Endothelial cell of umbilical vein (primary cell): ENCODE measurements around the gene CLEC12A. TPM values are rescaled to one million over a fixed set of nuclear protein-coding genes. Genes with fewer than 3 reads are reported as not detected.

Source experiments
- BruUV-seq: library from RNA; stranded (reverse); fragments of 400-500 nt; replicated peaks from 2 replicates; lab custom pipeline; 2021; lab: Mats Ljungman, UMichigan
- CTCF ChIA-PET: fragments of 300-600, 350-600 bp; sonication (Branson Sonifier 250); formaldehyde crosslinking; loops from one replicate; lab custom pipeline; 2021; ENCODE audit warnings: antibody characterized with exemption, inconsistent platforms; lab: Charles Lee
- POLR2A ChIA-PET: fragments of 300-600, 350-600 bp; sonication (Branson Sonifier 250); formaldehyde crosslinking; loops from one replicate; lab custom pipeline; 2021; ENCODE audit warnings: antibody characterized with exemption, inconsistent platforms; lab: Charles Lee
- DNase-seq: peaks from one replicate; pipeline ENCODE4 v3.0.0-alpha.2; 2011; ENCODE audit warnings: low read depth, low spot score
- FAIRE-seq: peaks from 2 replicates; lab custom pipeline; 2011; peaks lifted over from hg19 to GRCh38; lab: Jason Lieb, UNC
- H2AFZ ChIP-seq: 2 replicates; pipeline ENCODE4 v1.6.0; 2012; ENCODE audit warnings: low read depth, low read length, control low read depth, inconsistent platforms
- H3K27ac ChIP-seq: 2 replicates; pipeline ENCODE4 v1.5.1; 2011; ENCODE audit warnings: low read depth, mild to moderate bottlenecking, control low read depth, low read length, moderate library complexity; ENCODE audit not compliant: insufficient read depth
- H3K27me3 ChIP-seq, 2 experiments: 2 replicates each; pipeline versions ENCODE4 v1.6.0 to v1.6.1; 2011; ENCODE audit warnings: low read length in 2 of 2, mixed read lengths in 1 of 2; ENCODE audit not compliant: control insufficient read depth in 2 of 2, insufficient read depth in 2 of 2
- H3K36me3 ChIP-seq, 2 experiments: 2 replicates in 1 of 2; 3 replicates in 1 of 2; pipeline ENCODE4 v1.5.1; 2011; ENCODE audit warnings: low read length in 2 of 2, mild to moderate bottlenecking in 1 of 2, moderate library complexity in 1 of 2; ENCODE audit not compliant: control insufficient read depth in 2 of 2, insufficient read depth in 2 of 2; ENCODE audit errors: extremely low read depth in 1 of 2
- H3K4me1 ChIP-seq: 3 replicates; pipeline ENCODE4 v1.5.1; 2011; ENCODE audit warnings: mild to moderate bottlenecking, low read length; ENCODE audit not compliant: control insufficient read depth, insufficient read depth; ENCODE audit errors: extremely low read depth
- H3K4me2 ChIP-seq: 2 replicates; pipeline ENCODE4 v1.6.1; 2011; ENCODE audit warnings: low read length, control low read depth, mixed read lengths; ENCODE audit not compliant: insufficient read depth
- H3K4me3 ChIP-seq, 3 experiments: fragments of 200-600 bp in 1 of 3; sonication (generic), shearing (Covaris generic) in 1 of 3; replicated peaks in 1 of 3; 2 replicates each; pipeline ENCODE4 v1.5.1; 2011 to 2016; ENCODE audit warnings: control low read depth in 3 of 3, low read length in 3 of 3, mild to moderate bottlenecking in 2 of 3, inconsistent platforms in 1 of 3, low read depth in 1 of 3, moderate library complexity in 1 of 3; ENCODE audit not compliant: insufficient read depth in 1 of 3
- H3K79me2 ChIP-seq: 2 replicates; pipeline ENCODE4 v1.6.0; 2012; ENCODE audit warnings: low read length, inconsistent platforms; ENCODE audit not compliant: control insufficient read depth, insufficient read depth
- H3K9ac ChIP-seq: replicated peaks from 2 replicates; pipeline ENCODE3; 2011; ENCODE audit warnings: low read length, control low read depth; ENCODE audit not compliant: insufficient read depth; ENCODE audit errors: extremely low read depth
- H3K9me1 ChIP-seq: replicated peaks from 3 replicates; pipeline ENCODE4 v1.6.0; 2011; ENCODE audit warnings: mild to moderate bottlenecking, low read length; ENCODE audit not compliant: control insufficient read depth, insufficient read depth; ENCODE audit errors: extremely low read depth
- H3K9me3 ChIP-seq: replicated peaks from 2 replicates; pipeline ENCODE4 v1.5.1; 2012; ENCODE audit warnings: low read length, inconsistent platforms; ENCODE audit not compliant: control insufficient read depth, insufficient read depth
- H4K20me1 ChIP-seq: replicated peaks from 2 replicates; pipeline ENCODE3; 2011; ENCODE audit warnings: mild to moderate bottlenecking, low read length; ENCODE audit not compliant: control insufficient read depth, insufficient read depth; ENCODE audit errors: extremely low read depth
- CTCF ChIP-seq, 2 donors: IDR thresholded peaks; 1 replicate in 1 of 2; 2 replicates in 1 of 2; pipeline ENCODE4 v1.5.1; 2011; ENCODE audit warnings: low read length in 2 of 2, mild to moderate bottlenecking in 2 of 2, moderate library complexity in 2 of 2, control low read depth in 1 of 2, inconsistent platforms in 1 of 2, low read depth in 1 of 2; ENCODE audit not compliant: insufficient read depth in 1 of 2; ENCODE audit errors: extremely low read depth in 1 of 2
- EZH2 ChIP-seq: IDR thresholded peaks from 2 replicates; pipeline ENCODE4 v1.6.1; 2012; ENCODE audit warnings: borderline replicate concordance, low read depth, mild to moderate bottlenecking, moderate library complexity, low read length, inconsistent platforms; ENCODE audit not compliant: severe bottlenecking
- FOS ChIP-seq: IDR thresholded peaks from 2 replicates; pipeline ENCODE4 v1.6.1; 2011; ENCODE audit warnings: mild to moderate bottlenecking, low read length, moderate library complexity, borderline replicate concordance; ENCODE audit not compliant: insufficient read depth
- GATA2 ChIP-seq: IDR thresholded peaks from 2 replicates; pipeline ENCODE4 v1.7.0; 2011; ENCODE audit warnings: low read depth, mild to moderate bottlenecking, moderate library complexity, mixed read lengths, low read length; ENCODE audit not compliant: insufficient read length, insufficient read depth
- JUN ChIP-seq: IDR thresholded peaks from 2 replicates; pipeline ENCODE4 v1.6.1; 2011; ENCODE audit warnings: borderline replicate concordance, low read depth; ENCODE audit not compliant: insufficient read length, insufficient read depth
- MAX ChIP-seq: IDR thresholded peaks from 2 replicates; pipeline ENCODE4 v1.6.1; 2011; ENCODE audit not compliant: insufficient read depth, insufficient read length
- MYC ChIP-seq: IDR thresholded peaks from one replicate; pipeline ENCODE4 v1.6.1; 2011; ENCODE audit warnings: mild to moderate bottlenecking, low read depth, low read length
- POLR2A ChIP-seq: IDR thresholded peaks from 2 replicates; pipeline ENCODE4 v1.6.1; 2012; ENCODE audit warnings: low read depth, mild to moderate bottlenecking, control low read depth, low read length
- POLR2AphosphoS5 ChIP-seq: IDR thresholded peaks from 2 replicates; pipeline ENCODE4 v1.6.1; 2012; ENCODE audit warnings: low read depth, mild to moderate bottlenecking, control low read depth, low read length, moderate library complexity; ENCODE audit not compliant: insufficient read depth
- dilution Hi-C: fragments of 300-500 bp; cut with MboI; formaldehyde crosslinking; loops from one replicate; pipeline ENCODE4 v1.15.0; 2019; ENCODE audit warnings: low sequenced_read_pairs; ENCODE audit not compliant: extremely low pct_ligation_motif_present
- intact Hi-C: fragments of 100-400 bp; cut with micrococcal nuclease; formaldehyde crosslinking; loops from one replicate; pipeline ENCODE4 v1.10.0; 2022
- polyA plus RNA-seq, 4 experiments: library from polyadenylated mRNA; depleted of rRNA in 3 of 4; stranded (reverse) in 3 of 4; unstranded in 1 of 4; fragments of >200 nt; gene quantifications; 2 replicates each; pipeline versions ENCODE4 v1.2.1 to v1.2.3, GENCODE V29; 2011 to 2012; ENCODE audit warnings: missing spikeins in 1 of 4
- total RNA-seq: library from RNA; stranded (reverse); gene quantifications from 2 replicates; pipeline ENCODE4 v1.2.3, GENCODE V29; 2021

Gene CLEC12A
- total and polyA plus RNA-seq, 2 donors (not counting 3 experiments of a cell fraction or from before 2014, with no cell fraction given) = not detected

GRCh38 chr12:9961106-9961505 is 10.1 kb upstream of the CLEC12A start:
- BruUV-seq = no TSS peak
- POLR2A ChIA-PET = no interaction called here
- H3K9me1 ChIP-seq = no peaks in the 10 kb centered on the region

More at GRCh38 chr12:9961106-9961505, 10.1 kb upstream of the CLEC12A start:
- TF ChIP-seq EZH2 (no peak), CTCF (IDR thresholded peaks at IDR 0.05; ENCODE audit: extremely low read depth in 1 of 2, insufficient read depth in 1 of 2, low read depth in 1 of 2, low read length in 2 of 2) (no peak), FOS (no peak), POLR2AphosphoS5 (no peak), JUN (no peak), GATA2 (no peak), MYC (no peak), POLR2A (no peak), MAX (no peak)
- no peak overlapping the region for H2AFZ ChIP-seq
- FAIRE-seq (no peak), DNase-seq (no peak)
- no peaks in the 10 kb centered on the region for H4K20me1 ChIP-seq
- H3K27me3 ChIP-seq = peaks cover 0 to 3% of the 10 kb centered on the region in 2 experiments
- no peak overlapping the region for H3K4me2 ChIP-seq
- H3K9ac ChIP-seq = no peak overlapping the region
- no peak overlapping the region for H3K4me3 ChIP-seq
- no peaks in the 10 kb centered on the region for H3K9me3 ChIP-seq
- intact Hi-C loops (no loop called here), dilution Hi-C loops (no loop called here)
- no peaks in the 10 kb centered on the region for H3K4me1 ChIP-seq
- H3K79me2 ChIP-seq = no peaks in the 10 kb centered on the region
- H3K27ac ChIP-seq = no peak overlapping the region
- no peaks in the 10 kb centered on the region for H3K36me3 ChIP-seq
- CTCF ChIA-PET = interaction anchor here (1.8 kb wide), 2 partner anchors 17 to 21 kb away, joined by 6 to 9 read pairs; no protein-coding TSS in a partner anchor
